OCI-M2 (cell line): Measurements from ENCODE around the gene CCDC185.

ENCODE experiments used
- DNase-seq: peaks from one replicate; lab custom pipeline; 2025; ENCODE audit not compliant: unreplicated experiment; lab: John Stamatoyannopoulos, UW

CCDC185 gene

DNA sequence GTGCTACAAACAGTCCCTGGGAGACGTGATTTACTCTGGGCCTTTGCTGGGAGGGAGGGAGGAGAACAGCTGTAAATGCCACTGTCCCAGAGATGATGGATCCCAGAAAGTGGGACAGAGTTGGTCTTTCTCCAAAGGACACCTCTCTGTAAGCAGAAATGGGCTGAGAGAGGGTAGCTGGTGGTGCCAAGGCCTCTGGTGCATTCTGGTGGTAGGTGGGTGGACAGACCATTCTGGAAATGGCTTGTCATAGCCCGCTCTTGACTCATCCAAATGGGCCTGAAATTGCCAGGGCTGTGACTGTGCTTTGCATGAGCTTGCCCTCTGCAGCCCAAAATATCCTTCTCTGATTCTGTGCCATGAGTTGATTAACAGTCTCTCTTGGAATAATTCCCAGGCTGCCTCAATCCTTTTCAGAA, 36.1 kb downstream of the CCDC185 start:
- DNase-seq = no peak

DNA sequence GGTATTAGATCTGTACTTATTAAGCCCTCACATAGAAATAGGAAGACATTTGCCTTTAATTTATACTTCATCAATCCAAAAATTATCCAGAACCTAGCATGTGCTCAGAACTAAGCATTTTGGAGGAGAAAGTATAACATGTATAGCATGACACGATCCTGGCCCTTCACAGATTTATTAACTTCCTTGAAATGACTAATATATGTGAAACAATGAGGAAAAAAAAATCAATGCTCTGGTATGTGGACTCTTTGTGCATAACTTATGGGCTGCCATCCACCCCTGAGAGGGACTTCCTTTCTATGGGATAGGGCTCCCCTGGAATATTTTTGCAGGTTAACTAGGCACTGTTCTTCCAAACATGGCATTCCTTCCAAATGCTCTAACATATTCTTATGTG, 36.6 kb downstream of the CCDC185 start:
- DNase-seq = no peak

DNA sequence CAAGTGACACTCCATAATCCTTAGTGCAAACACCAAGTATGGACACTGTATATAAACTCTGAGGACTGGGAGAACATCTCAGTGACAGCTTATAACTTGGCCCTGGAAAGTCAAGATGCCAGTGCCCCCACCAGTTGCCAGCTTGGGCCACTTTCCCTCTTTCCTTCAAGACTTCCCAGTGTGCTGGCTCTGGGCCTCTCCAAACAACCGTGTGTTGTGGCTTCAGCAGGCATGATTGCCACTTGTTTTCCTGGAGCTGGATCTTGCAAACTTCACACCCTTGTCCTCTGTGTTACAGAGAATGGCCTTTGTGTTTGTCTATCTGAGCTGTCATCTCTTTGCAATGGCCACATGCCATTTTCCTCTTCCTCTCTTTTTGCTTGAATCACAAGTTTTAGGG, 37.0 kb downstream of the CCDC185 start:
- DNase-seq = no peak

DNA sequence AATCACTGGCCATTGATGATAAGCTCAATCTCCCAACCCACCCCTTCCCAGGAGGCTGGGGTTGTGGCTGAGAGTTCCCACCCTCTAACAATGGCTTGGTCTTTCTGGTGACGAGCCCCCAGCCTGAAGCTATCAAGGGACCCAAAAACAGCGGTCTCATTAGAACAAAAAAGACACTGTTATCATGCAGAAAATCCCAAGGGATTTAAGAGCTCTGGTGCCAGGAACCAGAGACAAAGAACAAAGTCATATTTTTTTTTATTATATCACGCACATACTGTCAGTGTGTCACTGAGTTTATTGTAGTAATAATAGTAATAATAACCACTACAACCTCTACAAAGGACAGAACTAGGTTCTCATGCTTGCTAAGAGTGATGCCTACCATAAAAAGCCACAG, 43.9 kb downstream of the CCDC185 start:
- DNase-seq = no peak

GRCh38 chr1:223443397-223443796, 50.2 kb downstream of the CCDC185 start:
- no peak for DNase-seq

DNA sequence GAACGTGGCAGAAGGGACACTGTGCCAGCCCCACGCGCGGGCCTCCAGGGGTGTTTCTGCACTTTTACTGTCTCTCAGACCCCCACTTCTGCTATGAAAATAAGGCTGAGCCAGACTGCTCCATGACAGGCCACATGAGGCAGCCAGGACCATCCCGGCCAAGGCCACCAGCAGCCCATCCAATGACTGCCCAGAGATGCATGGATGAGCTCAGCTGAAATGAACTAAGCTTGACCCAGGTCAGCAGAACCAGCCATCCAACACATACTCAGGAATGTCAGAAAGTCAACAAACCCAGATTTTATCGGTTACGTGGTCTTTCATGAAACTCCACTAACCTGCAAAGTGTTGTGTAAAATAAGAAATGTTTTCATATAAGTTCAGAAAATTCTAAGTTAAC, 51.2 kb downstream of the CCDC185 start:
- no peak for DNase-seq
